Breast epithelium (tissue), 3 donors: ENCODE data around the gene VBP1.

ENCODE experiments used
- CTCF ChIP-seq, 3 donors: fragments of 450-650 bp; IDR thresholded peaks; one replicate each; pipeline ENCODE4 v1.5.1; 2016 to 2017; ENCODE audit warnings: antibody characterized with exemption in 3 of 3, mild to moderate bottlenecking in 3 of 3, moderate library complexity in 3 of 3
- POLR2A ChIP-seq: fragments of 450-650 bp; IDR thresholded peaks from one replicate; pipeline ENCODE4 v1.6.1; 2016; ENCODE audit warnings: antibody characterized with exemption, mild to moderate bottlenecking, moderate library complexity

DNA sequence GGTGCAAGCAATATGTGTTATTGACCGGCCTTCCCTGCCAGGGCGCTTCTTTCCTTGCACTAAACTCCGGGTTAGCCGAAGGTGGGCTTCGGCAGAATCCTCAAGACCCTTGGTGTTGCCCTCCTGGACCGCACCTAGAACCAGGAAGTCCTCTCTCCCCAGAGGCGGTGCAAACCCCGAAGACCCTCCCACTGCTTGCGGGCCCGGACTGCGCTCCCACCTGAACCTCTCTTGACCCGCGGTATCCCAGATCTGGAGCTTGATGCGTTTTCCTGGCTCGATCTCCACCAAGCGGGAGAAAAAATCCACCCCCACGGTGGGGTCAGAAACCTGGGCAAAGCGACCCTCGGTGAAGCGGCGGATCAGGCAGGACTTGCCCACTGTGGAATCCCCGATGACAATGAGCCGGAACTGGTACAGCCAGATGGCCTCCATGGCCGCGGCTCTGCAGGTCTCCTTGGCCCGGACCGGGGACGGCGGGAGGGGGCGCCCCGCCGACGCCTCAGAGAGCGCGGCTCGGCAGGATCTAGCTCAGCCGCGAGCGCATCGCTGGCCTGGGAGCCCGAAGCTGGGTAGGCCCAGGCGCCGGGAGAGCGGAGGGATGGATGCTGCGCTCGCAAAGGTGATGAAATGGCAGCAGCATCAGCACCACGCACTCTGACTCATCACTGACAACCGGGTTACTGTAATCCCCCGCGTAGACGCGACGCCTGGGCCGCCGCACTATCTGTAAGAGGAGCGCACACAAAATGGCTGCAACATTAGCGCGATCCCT lies 47.8 kb downstream of the VBP1 start, which contains the start of gene RAB39B:
- TF ChIP-seq POLR2A (no peak), CTCF (IDR thresholded peaks at IDR 0.05) (no peak)
